ENCODE data around the gene ATP1A4. TPM values are rescaled to one million over a fixed set of nuclear protein-coding genes. Genes with fewer than 3 reads are reported as not detected.

The ATP1A4 gene
- total RNA-seq, 1 experiment from 2014 or later = not detected

GRCh38 chr1:160194737-160195059 is 43.3 kb downstream of the ATP1A4 start:
- H3K27me3 Mint-ChIP-seq (ENCODE audit: insufficient read depth, unreplicated experiment) = no peaks in the 10 kb centered on the region
- ChIA-PET CTCF (interaction anchor here (0.6 to 2.7 kb wide), 14 partner anchors 9 to 412 kb away, joined by 3 to 23 read pairs (median 4); no protein-coding TSS in a partner anchor), POLR2A (interaction anchor here (0.6 kb wide), 1 partner anchor 145 kb away, joined by 4 read pairs; no protein-coding TSS in a partner anchor)
- no peak for TF ChIP-seq CTCF (IDR thresholded peaks at IDR 0.05; ENCODE audit: unreplicated experiment)
- H3K4me3 Mint-ChIP-seq (ENCODE audit: unreplicated experiment) = no peak overlapping the region
- H3K4me1 Mint-ChIP-seq (ENCODE audit: insufficient read depth, unreplicated experiment) = no peaks in the 10 kb centered on the region
- H3K9me3 Mint-ChIP-seq (ENCODE audit: unreplicated experiment) = no peaks in the 10 kb centered on the region
- H3K36me3 Mint-ChIP-seq (ENCODE audit: insufficient read depth, unreplicated experiment) = peaks cover 4% of the 10 kb centered on the region
- H3K27ac Mint-ChIP-seq (ENCODE audit: low read depth, unreplicated experiment) = no peak overlapping the region
- DNase-seq (ENCODE audit: unreplicated experiment) = no peak
- BruUV-seq (replicated peaks) = no TSS peak
- intact Hi-C loops (cut with micrococcal nuclease) = loop anchor here (10.0 kb wide), 1 partner anchor 410 kb away; no protein-coding TSS in a partner anchor

GRCh38 chr1:160196143-160196542 is 44.7 kb downstream of the ATP1A4 start:
- TF ChIP-seq CTCF (IDR thresholded peaks at IDR 0.05; ENCODE audit: unreplicated experiment) = no peak
- intact Hi-C loops (cut with micrococcal nuclease) = loop anchor here (10.0 kb wide), 1 partner anchor 409 kb away; no protein-coding TSS in a partner anchor
- Mint-ChIP-seq H3K27ac (ENCODE audit: low read depth, unreplicated experiment) (no peak overlapping the region), H3K27me3 (ENCODE audit: insufficient read depth, unreplicated experiment) (no peaks in the 10 kb centered on the region), H3K4me1 (ENCODE audit: insufficient read depth, unreplicated experiment) (no peaks in the 10 kb centered on the region), H3K4me3 (ENCODE audit: unreplicated experiment) (no peak overlapping the region), H3K9me3 (ENCODE audit: unreplicated experiment) (no peaks in the 10 kb centered on the region), H3K36me3 (ENCODE audit: insufficient read depth, unreplicated experiment) (peaks cover 9% of the 10 kb centered on the region)
- POLR2A ChIA-PET = interaction anchor here (0.6 to 1.2 kb wide), 2 partner anchors 27 to 61 kb away, joined by 3 read pairs; no protein-coding TSS in a partner anchor
- CTCF ChIA-PET = interaction anchor here (0.5 to 2.7 kb wide), 20 partner anchors 11 to 221 kb away, joined by 3 to 23 read pairs (median 4); no protein-coding TSS in a partner anchor
- no TSS peak for BruUV-seq (replicated peaks)
- DNase-seq (ENCODE audit: unreplicated experiment) = no peak

- no peak for DNase-seq (ENCODE audit: unreplicated experiment)
- no peaks in the 10 kb centered on the region for H3K9me3 Mint-ChIP-seq (ENCODE audit: unreplicated experiment)
- no TSS peak for BruUV-seq (replicated peaks)
- no peak overlapping the region for H3K27ac Mint-ChIP-seq (ENCODE audit: low read depth, unreplicated experiment)
- ChIA-PET CTCF (interaction anchor here (2.2 to 2.7 kb wide), 6 partner anchors 22 to 96 kb away, joined by 9 to 23 read pairs (median 13); no protein-coding TSS in a partner anchor), POLR2A (interaction anchor here (0.6 kb wide), 1 partner anchor 94 kb away, joined by 3 read pairs; no protein-coding TSS in a partner anchor)
- no peaks in the 10 kb centered on the region for H3K27me3 Mint-ChIP-seq (ENCODE audit: insufficient read depth, unreplicated experiment)
- TF ChIP-seq CTCF (IDR thresholded peaks at IDR 0.05; ENCODE audit: unreplicated experiment) = no peak
- H3K4me1 Mint-ChIP-seq (ENCODE audit: insufficient read depth, unreplicated experiment) = no peaks in the 10 kb centered on the region
- H3K4me3 Mint-ChIP-seq (ENCODE audit: unreplicated experiment) = no peak overlapping the region
- H3K36me3 Mint-ChIP-seq (ENCODE audit: insufficient read depth, unreplicated experiment) = peaks cover 9% of the 10 kb centered on the region
- intact Hi-C loops (cut with micrococcal nuclease) = loop anchor here (10.0 kb wide), 1 partner anchor 408 kb away; no protein-coding TSS in a partner anchor
These were observed 45.8 kb downstream of the ATP1A4 start for GRCh38 chr1:160197231-160197630.

- Mint-ChIP-seq H3K4me3 (ENCODE audit: unreplicated experiment) (no peak overlapping the region), H3K9me3 (ENCODE audit: unreplicated experiment) (no peaks in the 10 kb centered on the region), H3K36me3 (ENCODE audit: insufficient read depth, unreplicated experiment) (peaks cover 13% of the 10 kb centered on the region), H3K4me1 (ENCODE audit: insufficient read depth, unreplicated experiment) (no peaks in the 10 kb centered on the region), H3K27me3 (ENCODE audit: insufficient read depth, unreplicated experiment) (no peaks in the 10 kb centered on the region), H3K27ac (ENCODE audit: low read depth, unreplicated experiment) (no peak overlapping the region)
- DNase-seq (ENCODE audit: unreplicated experiment) = no peak
- no TSS peak for BruUV-seq (replicated peaks)
- intact Hi-C loops (cut with micrococcal nuclease) = no loop called here
- ChIA-PET POLR2A (interaction anchor here (1.0 kb wide), 1 partner anchor 61 kb away, joined by 4 read pairs; the partner anchor contains the start of gene DCAF8), CTCF (interaction anchor here (0.6 to 11.6 kb wide), 8 partner anchors 10 to 193 kb away, joined by 3 to 124 read pairs (median 12); partner anchors contain the start of gene CASQ1)
- TF ChIP-seq CTCF (IDR thresholded peaks at IDR 0.05; ENCODE audit: unreplicated experiment) = no peak
These were observed 49.4 kb downstream of the ATP1A4 start for GRCh38 chr1:160200786-160201185.
